ENCODE measurements around the gene UNC13C. TPM values are rescaled to one million over a fixed set of nuclear protein-coding genes. Genes with fewer than 3 reads are reported as not detected.
A peak's percentile ranks its signal among the peaks of the same experiment; 100 is the strongest.

The UNC13C gene
- total and polyA plus RNA-seq, 5 donors from 2014 or later, result not detected

- Mint-ChIP-seq H3K4me3 (no peak overlapping the region), H3K4me1 (no peaks in the 10 kb centered on the region), H3K36me3 (no peaks in the 10 kb centered on the region), H3K27ac (no peak overlapping the region), H3K27me3 (no peaks in the 10 kb centered on the region), H3K9me3 (peaks cover 0 to 9% (median 4%) of the 10 kb centered on the region in 7 donors)
- Histone ChIP-seq H3K27me3 (ENCODE audit: control insufficient read depth, insufficient read depth, low read length) (no peaks in the 10 kb centered on the region), H3K4me1 (ENCODE audit: control insufficient read depth, insufficient read depth, low read length, poor library complexity, severe bottlenecking) (no peaks in the 10 kb centered on the region), H3K27ac (ENCODE audit: insufficient read depth, low read length, poor library complexity, severe bottlenecking) (no peak overlapping the region), H3K4me3 (ENCODE audit: low read depth, low read length) (no peak overlapping the region), H3K36me3 (ENCODE audit: control insufficient read depth, insufficient read depth, low read length) (no peaks in the 10 kb centered on the region), H3K9me3 (ENCODE audit: control insufficient read depth in 2 of 2, low read length in 2 of 2) (no peaks in the 10 kb centered on the region)
- DNase-seq (no peak), ATAC-seq (ENCODE audit: low read depth in 2 of 2) (no peak)
Observed at GRCh38 chr15:54046093-54046492, 67.9 kb downstream of the UNC13C start.

GRCh38 chr15:54064365-54064764 is 86.1 kb downstream of the UNC13C start:
- Histone ChIP-seq H3K4me1 (ENCODE audit: control insufficient read depth, insufficient read depth, low read length, poor library complexity, severe bottlenecking) (no peaks in the 10 kb centered on the region), H3K36me3 (ENCODE audit: control insufficient read depth, insufficient read depth, low read length) (no peaks in the 10 kb centered on the region), H3K4me3 (ENCODE audit: low read depth, low read length) (no peak overlapping the region), H3K9me3 (ENCODE audit: control insufficient read depth in 2 of 2, low read length in 2 of 2) (no peaks in the 10 kb centered on the region), H3K27ac (ENCODE audit: insufficient read depth, low read length, poor library complexity, severe bottlenecking) (no peak overlapping the region), H3K27me3 (ENCODE audit: control insufficient read depth, insufficient read depth, low read length) (no peaks in the 10 kb centered on the region)
- Mint-ChIP-seq H3K27ac (no peak overlapping the region), H3K4me3 (no peak overlapping the region), H3K4me1 (no peaks in the 10 kb centered on the region), H3K36me3 (no peaks in the 10 kb centered on the region), H3K9me3 (peaks cover 0 to 9% (median 2%) of the 10 kb centered on the region in 7 donors), H3K27me3 (no peaks in the 10 kb centered on the region)
- DNase-seq, result no peak
- no peak for ATAC-seq (ENCODE audit: low read depth in 2 of 2)

- ATAC-seq (ENCODE audit: low read depth in 2 of 2) (no peak), DNase-seq (no peak)
- no peaks in the 10 kb centered on the region for H3K36me3 ChIP-seq (ENCODE audit: control insufficient read depth, insufficient read depth, low read length)
- Mint-ChIP-seq H3K4me1 (no peaks in the 10 kb centered on the region), H3K9me3 (peaks cover 0 to 9% (median 2%) of the 10 kb centered on the region in 7 donors), H3K27ac (no peak overlapping the region), H3K36me3 (no peaks in the 10 kb centered on the region), H3K27me3 (no peaks in the 10 kb centered on the region), H3K4me3 (no peak overlapping the region)
- H3K4me3 ChIP-seq (ENCODE audit: low read depth, low read length), result no peak overlapping the region
- no peaks in the 10 kb centered on the region for H3K4me1 ChIP-seq (ENCODE audit: control insufficient read depth, insufficient read depth, low read length, poor library complexity, severe bottlenecking)
- no peaks in the 10 kb centered on the region for H3K9me3 ChIP-seq (ENCODE audit: control insufficient read depth in 2 of 2, low read length in 2 of 2)
- no peak overlapping the region for H3K27ac ChIP-seq (ENCODE audit: insufficient read depth, low read length, poor library complexity, severe bottlenecking)
- H3K27me3 ChIP-seq (ENCODE audit: control insufficient read depth, insufficient read depth, low read length), result no peaks in the 10 kb centered on the region
Observed at GRCh38 chr15:54066403-54066802, 88.2 kb downstream of the UNC13C start.

GRCh38 chr15:54082836-54083492 is 104.7 kb downstream of the UNC13C start:
- H3K4me1 ChIP-seq (ENCODE audit: control insufficient read depth, insufficient read depth, low read length, poor library complexity, severe bottlenecking), result no peaks in the 10 kb centered on the region
- Mint-ChIP-seq H3K36me3 (no peaks in the 10 kb centered on the region), H3K4me1 (no peaks in the 10 kb centered on the region), H3K27ac (no peak overlapping the region), H3K27me3 (no peaks in the 10 kb centered on the region), H3K9me3 (peaks cover 0 to 6% (median 0%) of the 10 kb centered on the region in 7 donors), H3K4me3 (no peak overlapping the region)
- no peaks in the 10 kb centered on the region for H3K27me3 ChIP-seq (ENCODE audit: control insufficient read depth, insufficient read depth, low read length)
- no peaks in the 10 kb centered on the region for H3K9me3 ChIP-seq (ENCODE audit: control insufficient read depth in 2 of 2, low read length in 2 of 2)
- ATAC-seq (ENCODE audit: low read depth in 2 of 2) (no peak), DNase-seq (peak in 1 of 3 donors; percentile 7)
- H3K36me3 ChIP-seq (ENCODE audit: control insufficient read depth, insufficient read depth, low read length), result no peaks in the 10 kb centered on the region
- H3K4me3 ChIP-seq (ENCODE audit: low read depth, low read length), result no peak overlapping the region
- H3K27ac ChIP-seq (ENCODE audit: insufficient read depth, low read length, poor library complexity, severe bottlenecking), result no peak overlapping the region

- H3K9me3 ChIP-seq (ENCODE audit: control insufficient read depth in 2 of 2, low read length in 2 of 2), result no peaks in the 10 kb centered on the region
- H3K36me3 Mint-ChIP-seq, result no peaks in the 10 kb centered on the region
- H3K4me3 Mint-ChIP-seq, result no peak overlapping the region
- H3K27ac ChIP-seq (ENCODE audit: insufficient read depth, low read length, poor library complexity, severe bottlenecking), result no peak overlapping the region
- no peaks in the 10 kb centered on the region for H3K27me3 ChIP-seq (ENCODE audit: control insufficient read depth, insufficient read depth, low read length)
- H3K4me1 Mint-ChIP-seq, result no peaks in the 10 kb centered on the region
- no peak overlapping the region for H3K4me3 ChIP-seq (ENCODE audit: low read depth, low read length)
- H3K27ac Mint-ChIP-seq, result no peak overlapping the region
- no peaks in the 10 kb centered on the region for H3K27me3 Mint-ChIP-seq
- no peaks in the 10 kb centered on the region for H3K36me3 ChIP-seq (ENCODE audit: control insufficient read depth, insufficient read depth, low read length)
- DNase-seq (no peak), ATAC-seq (ENCODE audit: low read depth in 2 of 2) (no peak)
- peaks cover 0 to 4% (median 0%) of the 10 kb centered on the region in 7 donors for H3K9me3 Mint-ChIP-seq
- H3K4me1 ChIP-seq (ENCODE audit: control insufficient read depth, insufficient read depth, low read length, poor library complexity, severe bottlenecking), result no peaks in the 10 kb centered on the region
Observed at GRCh38 chr15:54083501-54083900, 105.3 kb downstream of the UNC13C start.

- H3K4me3 Mint-ChIP-seq, result no peak overlapping the region
- ATAC-seq (ENCODE audit: low read depth in 2 of 2), result no peak
- Histone ChIP-seq H3K4me3 (ENCODE audit: low read depth, low read length) (no peak overlapping the region), H3K27me3 (ENCODE audit: control insufficient read depth, insufficient read depth, low read length) (no peaks in the 10 kb centered on the region), H3K36me3 (ENCODE audit: control insufficient read depth, insufficient read depth, low read length) (no peaks in the 10 kb centered on the region), H3K27ac (ENCODE audit: insufficient read depth, low read length, poor library complexity, severe bottlenecking) (no peak overlapping the region), H3K4me1 (ENCODE audit: control insufficient read depth, insufficient read depth, low read length, poor library complexity, severe bottlenecking) (no peaks in the 10 kb centered on the region), H3K9me3 (ENCODE audit: control insufficient read depth in 2 of 2, low read length in 2 of 2) (no peaks in the 10 kb centered on the region)
- H3K4me1 Mint-ChIP-seq, result no peaks in the 10 kb centered on the region
- no peaks in the 10 kb centered on the region for H3K36me3 Mint-ChIP-seq
- H3K27me3 Mint-ChIP-seq, result no peaks in the 10 kb centered on the region
- DNase-seq, result no peak
- no peak overlapping the region for H3K27ac Mint-ChIP-seq
- peaks cover 0 to under 1% (median 0%) of the 10 kb centered on the region in 7 donors for H3K9me3 Mint-ChIP-seq
Observed at GRCh38 chr15:54083991-54084390, 105.8 kb downstream of the UNC13C start.

GRCh38 chr15:54088837-54089236 is 110.6 kb downstream of the UNC13C start:
- Histone ChIP-seq H3K36me3 (ENCODE audit: control insufficient read depth, insufficient read depth, low read length) (no peaks in the 10 kb centered on the region), H3K27ac (ENCODE audit: insufficient read depth, low read length, poor library complexity, severe bottlenecking) (no peak overlapping the region), H3K4me1 (ENCODE audit: control insufficient read depth, insufficient read depth, low read length, poor library complexity, severe bottlenecking) (no peaks in the 10 kb centered on the region), H3K27me3 (ENCODE audit: control insufficient read depth, insufficient read depth, low read length) (no peaks in the 10 kb centered on the region), H3K4me3 (ENCODE audit: low read depth, low read length) (no peak overlapping the region), H3K9me3 (ENCODE audit: control insufficient read depth in 2 of 2, low read length in 2 of 2) (no peaks in the 10 kb centered on the region)
- Mint-ChIP-seq H3K27ac (no peak overlapping the region), H3K4me1 (no peaks in the 10 kb centered on the region), H3K9me3 (no peaks in the 10 kb centered on the region), H3K36me3 (no peaks in the 10 kb centered on the region), H3K4me3 (no peak overlapping the region), H3K27me3 (no peaks in the 10 kb centered on the region)
- ATAC-seq (ENCODE audit: low read depth in 2 of 2), result no peak
- no peak for DNase-seq

- Mint-ChIP-seq H3K9me3 (peaks cover 0 to 1% (median 0%) of the 10 kb centered on the region in 7 donors), H3K4me3 (no peak overlapping the region), H3K4me1 (no peaks in the 10 kb centered on the region), H3K36me3 (no peaks in the 10 kb centered on the region), H3K27me3 (no peaks in the 10 kb centered on the region), H3K27ac (no peak overlapping the region)
- H3K27ac ChIP-seq (ENCODE audit: insufficient read depth, low read length, poor library complexity, severe bottlenecking), result no peak overlapping the region
- no peaks in the 10 kb centered on the region for H3K27me3 ChIP-seq (ENCODE audit: control insufficient read depth, insufficient read depth, low read length)
- H3K36me3 ChIP-seq (ENCODE audit: control insufficient read depth, insufficient read depth, low read length), result no peaks in the 10 kb centered on the region
- H3K4me1 ChIP-seq (ENCODE audit: control insufficient read depth, insufficient read depth, low read length, poor library complexity, severe bottlenecking), result no peaks in the 10 kb centered on the region
- no peaks in the 10 kb centered on the region for H3K9me3 ChIP-seq (ENCODE audit: control insufficient read depth in 2 of 2, low read length in 2 of 2)
- no peak for DNase-seq
- no peak overlapping the region for H3K4me3 ChIP-seq (ENCODE audit: low read depth, low read length)
- ATAC-seq (ENCODE audit: low read depth in 2 of 2), result no peak
Observed at GRCh38 chr15:54089776-54090175, 111.5 kb downstream of the UNC13C start.

Data from CD4-positive, CD25-positive, alpha-beta regulatory T cell (primary cell).